K562 (cell line): Measurements from ENCODE around the gene ADIPOQ. TPM values are rescaled to one million over a fixed set of nuclear protein-coding genes. Genes with fewer than 3 reads are reported as not detected.

ENCODE experiments used
- ATAC-seq: fragments of 200-7000 bp; cut with Tn5 transposase; 3 replicates; pipeline ENCODE4 v1.9.1; 2020; ENCODE audit warnings: moderate library complexity
- BruUV-seq: library from RNA; stranded (reverse); fragments of 400-500 nt; replicated peaks from 2 replicates; lab custom pipeline; 2021; lab: Mats Ljungman, UMichigan
- CTCF ChIA-PET: fragments of 300-600 bp; formaldehyde crosslinking; extraction: SDS; loops from one replicate; lab custom pipeline; 2021; ENCODE audit warnings: low intra/inter-chr PET ratio; lab: Yijun Ruan, JAX
- POLR2A ChIA-PET: fragments of 300-600, 350-650 bp; sonication (Branson Sonifier 250); formaldehyde crosslinking; extraction: SDS; loops from one replicate; lab custom pipeline; 2021; ENCODE audit warnings: antibody characterized with exemption, inconsistent platforms; lab: Yijun Ruan, JAX
- DNase-seq, 4 experiments: peaks; one replicate each; pipeline versions ENCODE4 v3.0.0 to v3.0.0-alpha.2; 2011 to 2018; ENCODE audit warnings: low spot score in 3 of 4, mixed read lengths in 3 of 4; ENCODE audit errors: extremely low read depth in 1 of 4
- FAIRE-seq: peaks from 2 replicates; lab custom pipeline; 2011; peaks lifted over from hg19 to GRCh38; lab: Jason Lieb, UNC
- H2AFZ ChIP-seq: 2 replicates; pipeline ENCODE4 v1.6.0; 2011; ENCODE audit warnings: low read depth, low read length, control low read depth, inconsistent platforms
- H3K27ac ChIP-seq: fragments of 200-600 bp; 3 replicates; pipeline ENCODE4 v1.8.0; 2011; ENCODE audit warnings: low read depth, mild to moderate bottlenecking, control low read depth, inconsistent platforms, low read length, moderate library complexity, mixed read lengths; ENCODE audit errors: extremely low read depth
- H3K27me3 ChIP-seq, 2 experiments: fragments of 300-600 bp in 1 of 2; 2 replicates in 1 of 2; 3 replicates in 1 of 2; pipeline versions ENCODE4 v1.6.0 to v1.8.0; 2011; ENCODE audit warnings: inconsistent platforms in 2 of 2, low read length in 2 of 2, mild to moderate bottlenecking in 1 of 2, mixed read lengths in 1 of 2, moderate library complexity in 1 of 2; ENCODE audit not compliant: control insufficient read depth in 2 of 2, insufficient read depth in 2 of 2
- H3K36me3 ChIP-seq: fragments of 300-600 bp; 3 replicates; pipeline ENCODE4 v1.8.0; 2011; ENCODE audit warnings: mild to moderate bottlenecking, low read length, inconsistent platforms; ENCODE audit not compliant: control insufficient read depth, insufficient read depth
- H3K4me1 ChIP-seq, 2 experiments: fragments of 200-600 bp in 1 of 2; replicated peaks in 1 of 2; 2 replicates in 1 of 2; 3 replicates in 1 of 2; pipeline versions ENCODE4 v1.5.1 to v1.8.0; 2011; ENCODE audit warnings: inconsistent platforms in 2 of 2, low read length in 2 of 2, mild to moderate bottlenecking in 1 of 2, mixed read lengths in 1 of 2, moderate library complexity in 1 of 2; ENCODE audit not compliant: control insufficient read depth in 2 of 2, insufficient read depth in 2 of 2
- H3K4me2 ChIP-seq: 2 replicates; pipeline ENCODE4 v1.6.1; 2011; ENCODE audit warnings: low read length, control low read depth, inconsistent platforms, mixed read lengths; ENCODE audit not compliant: insufficient read depth
- H3K4me3 ChIP-seq: fragments of 200-600 bp; sonication (generic), shearing (Covaris generic); 2 replicates; pipeline ENCODE4 v1.5.1; 2016; ENCODE audit warnings: control low read depth, inconsistent platforms
- H3K79me2 ChIP-seq: fragments of 200-600 bp; 3 replicates; pipeline ENCODE4 v1.8.0; 2011; ENCODE audit warnings: low read length, inconsistent platforms; ENCODE audit not compliant: control insufficient read depth, insufficient read depth
- H3K9ac ChIP-seq, 2 experiments: 2 replicates each; pipeline versions ENCODE4 v1.6.0 to v1.6.1; 2011; ENCODE audit warnings: low read depth in 2 of 2, low read length in 2 of 2, control low read depth in 1 of 2, inconsistent platforms in 1 of 2, mild to moderate bottlenecking in 1 of 2, mixed read lengths in 1 of 2; ENCODE audit not compliant: insufficient read depth in 1 of 2
- H3K9me1 ChIP-seq: one replicate; pipeline ENCODE4 v1.6.0; 2011; ENCODE audit warnings: inconsistent platforms, mild to moderate bottlenecking, low read length, moderate library complexity; ENCODE audit not compliant: control insufficient read depth, insufficient read depth
- H3K9me3 ChIP-seq: replicated peaks from 2 replicates; pipeline ENCODE4 v1.5.1; 2011; ENCODE audit warnings: low read depth, low read length, inconsistent platforms; ENCODE audit not compliant: control insufficient read depth, insufficient read depth
- H4K20me1 ChIP-seq: replicated peaks from 2 replicates; pipeline ENCODE4 v1.6.1; 2011; ENCODE audit warnings: low read length, inconsistent platforms, mixed read lengths; ENCODE audit not compliant: control insufficient read depth, insufficient read depth
- MAFK ChIP-seq: IDR thresholded peaks from 2 replicates; pipeline ENCODE4 v1.6.1; 2011; ENCODE audit warnings: low read length, improper control_type of control experiment
- SIX5 ChIP-seq, 2 experiments: IDR thresholded peaks; 2 replicates each; pipeline ENCODE4 v1.6.1; 2011; ENCODE audit warnings: low read length in 2 of 2, borderline replicate concordance in 1 of 2, low read depth in 1 of 2, mild to moderate bottlenecking in 1 of 2, moderate library complexity in 1 of 2; ENCODE audit not compliant: insufficient read depth in 1 of 2
- TAF9B ChIP-seq: fragments of 450-650 bp; IDR thresholded peaks from 2 replicates; pipeline ENCODE4 v1.6.1; 2018; ENCODE audit warnings: mild to moderate bottlenecking; ENCODE audit not compliant: partially characterized antibody
- ZNF740 ChIP-seq, 3 experiments: fragments of 200-800 bp in 1 of 3; sonication (Bioruptor generic) in 1 of 3; sonication (generic) in 1 of 3; formaldehyde crosslinking in 1 of 3; IDR thresholded peaks; 2 replicates each; pipeline versions ENCODE4 v1.6.1 to v1.8.0; 2016 to 2022; ENCODE audit warnings: mild to moderate bottlenecking in 2 of 3, missing compliant biosample characterization in 2 of 3, missing genetic modification characterization in 2 of 3, missing genetic modification reagents in 1 of 3
- WGBS: fragments of 100-300 bp; shearing (Covaris generic); methylation state at CpG from one replicate; pipeline ENCODE4 v1.1.6; 2016; ENCODE audit warnings: low coverage, mixed read lengths; ENCODE audit not compliant: insufficient coverage; ENCODE audit errors: missing lambda C conversion rate; 5-methylcytosine and 5-hydroxymethylcytosine counted together
- in situ Hi-C: fragments of 300-500 bp; cut with MboI; formaldehyde crosslinking; loops from 4 replicates; pipeline ENCODE4 v1.15.0; 2018; ENCODE audit warnings: inconsistent platforms, mixed read lengths
- intact Hi-C: fragments of 100-400 bp; cut with micrococcal nuclease; formaldehyde crosslinking; loops from 2 replicates; pipeline ENCODE4 v1.14.2; 2022
- polyA plus RNA-seq, 8 experiments: library from polyadenylated mRNA; depleted of rRNA in 4 of 8; stranded (reverse) in 5 of 8; unstranded in 3 of 8; fragments of >200 nt; fragmentation: Nextera tagmentation in 2 of 8; fragmentation: Illumina TruSeq in 1 of 8; extraction: Ambion mirVana in 2 of 8; extraction: Trizol in 1 of 8; gene quantifications; 2 replicates each; pipeline versions ENCODE4 v1.2.1 to v1.2.3, GENCODE V29; 2011 to 2014; ENCODE audit warnings: inconsistent platforms in 1 of 8, missing spikeins in 1 of 8
- total RNA-seq, 7 experiments: library from RNA; depleted of rRNA in 6 of 7; stranded (reverse); fragments of >200 nt in 6 of 7; fragmentation: Illumina TruSeq in 2 of 7; extraction: Trizol in 2 of 7; gene quantifications; 2 replicates each; pipeline versions ENCODE4 v1.2.1 to v1.2.3, GENCODE V29; 2011 to 2021; ENCODE audit warnings: low replicate concordance in 1 of 7
- TF ChIP-seq, protein P1 (sequence below): fragments of 250-450 bp; sonication (Bioruptor Pico); IDR thresholded peaks from 2 replicates; pipeline ENCODE4 v1.5.0; 2020; ENCODE audit warnings: mild to moderate bottlenecking
- TF ChIP-seq, protein P2 (sequence below), 2 experiments: IDR thresholded peaks; 2 replicates each; pipeline ENCODE4 v1.6.1; 2011; ENCODE audit warnings: borderline replicate concordance in 1 of 2, control low read depth in 1 of 2, low read depth in 1 of 2, low read length in 1 of 2, mild to moderate bottlenecking in 1 of 2, mixed read lengths in 1 of 2, moderate library complexity in 1 of 2; ENCODE audit not compliant: insufficient read depth in 1 of 2, insufficient read length in 1 of 2, poor library complexity in 1 of 2, severe bottlenecking in 1 of 2; ENCODE audit errors: extremely low read depth in 1 of 2
- TF ChIP-seq, protein P3 (sequence below): sonication (generic); IDR thresholded peaks from 2 replicates; pipeline ENCODE4 v1.6.1; 2016

The ADIPOQ gene
- total and polyA plus RNA-seq, 9 of the 15 experiments (the other 6 are each of a cell fraction or from before 2014, with no cell fraction given) = 0.01 to 0.04 (median 0.03) TPM; not detected in 4

GRCh38 chr3:186826410-186826975 lies 16.0 kb upstream of the ADIPOQ start:
- 13% methylated on average over 10 of the region's 14 CpGs for WGBS
- ATAC-seq = peak; percentile 28
- in situ Hi-C loops (no loop called here), intact Hi-C loops (loop anchor here (10.0 kb wide), 2 partner anchors 242 to 842 kb away; no protein-coding TSS in a partner anchor)
- ChIA-PET POLR2A (interaction anchor here (0.6 to 3.7 kb wide), 4 partner anchors 42 to 498 kb away, joined by 3 to 19 read pairs (median 4); no protein-coding TSS in a partner anchor), CTCF (interaction anchor here (0.6 kb wide), 1 partner anchor 339 kb away, joined by 3 read pairs; no protein-coding TSS in a partner anchor)
- Histone ChIP-seq H3K4me2 (peak overlapping the region; percentile 80), H3K36me3 (no peaks in the 10 kb centered on the region), H3K4me1 (peaks cover 19 to 37% of the 10 kb centered on the region in 2 experiments; a peak in 4 of 5 replicates), H3K9me3 (no peaks in the 10 kb centered on the region), H2AFZ (0 out of 2 replicates have a peak overlapping the region, but pooled peaks have one; percentile 79), H3K27me3 (peaks cover 17 to 18% of the 10 kb centered on the region in 2 experiments; a peak in 4 of 5 replicates), H3K27ac (no peak overlapping the region), H3K9ac (peak overlapping the region; percentile 79 to 89), H3K4me3 (peak overlapping the region; percentile 71), H3K9me1 (no peaks in the 10 kb centered on the region), H4K20me1 (no peaks in the 10 kb centered on the region), H3K79me2 (peaks cover 15% of the 10 kb centered on the region)
- DNase-seq = no peak
- BruUV-seq = no TSS peak
- TF ChIP-seq TAF9B = no peak
- no peak for TF ChIP-seq MAFK
- TF ChIP-seq, protein P1, sequence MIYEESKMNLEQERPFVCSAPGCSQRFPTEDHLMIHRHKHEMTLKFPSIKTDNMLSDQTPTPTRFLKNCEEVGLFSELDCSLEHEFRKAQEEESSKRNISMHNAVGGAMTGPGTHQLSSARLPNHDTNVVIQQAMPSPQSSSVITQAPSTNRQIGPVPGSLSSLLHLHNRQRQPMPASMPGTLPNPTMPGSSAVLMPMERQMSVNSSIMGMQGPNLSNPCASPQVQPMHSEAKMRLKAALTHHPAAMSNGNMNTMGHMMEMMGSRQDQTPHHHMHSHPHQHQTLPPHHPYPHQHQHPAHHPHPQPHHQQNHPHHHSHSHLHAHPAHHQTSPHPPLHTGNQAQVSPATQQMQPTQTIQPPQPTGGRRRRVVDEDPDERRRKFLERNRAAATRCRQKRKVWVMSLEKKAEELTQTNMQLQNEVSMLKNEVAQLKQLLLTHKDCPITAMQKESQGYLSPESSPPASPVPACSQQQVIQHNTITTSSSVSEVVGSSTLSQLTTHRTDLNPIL = no peak
- TF ChIP-seq SIX5 (IDR thresholded peaks at IDR 0.05; ENCODE audit: borderline replicate concordance in 1 of 2, insufficient read depth in 1 of 2, low read depth in 1 of 2, low read length in 2 of 2) = no peak
- TF ChIP-seq, protein P2, sequence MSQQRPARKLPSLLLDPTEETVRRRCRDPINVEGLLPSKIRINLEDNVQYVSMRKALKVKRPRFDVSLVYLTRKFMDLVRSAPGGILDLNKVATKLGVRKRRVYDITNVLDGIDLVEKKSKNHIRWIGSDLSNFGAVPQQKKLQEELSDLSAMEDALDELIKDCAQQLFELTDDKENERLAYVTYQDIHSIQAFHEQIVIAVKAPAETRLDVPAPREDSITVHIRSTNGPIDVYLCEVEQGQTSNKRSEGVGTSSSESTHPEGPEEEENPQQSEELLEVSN (IDR thresholded peaks at IDR 0.05; ENCODE audit: borderline replicate concordance in 1 of 2, extremely low read depth in 1 of 2, insufficient read depth in 1 of 2, insufficient read length in 1 of 2, low read depth in 1 of 2, low read length in 1 of 2, poor library complexity in 1 of 2, severe bottlenecking in 1 of 2) = peak in 1 of 2 experiments; percentile 69
- TF ChIP-seq, protein P3, sequence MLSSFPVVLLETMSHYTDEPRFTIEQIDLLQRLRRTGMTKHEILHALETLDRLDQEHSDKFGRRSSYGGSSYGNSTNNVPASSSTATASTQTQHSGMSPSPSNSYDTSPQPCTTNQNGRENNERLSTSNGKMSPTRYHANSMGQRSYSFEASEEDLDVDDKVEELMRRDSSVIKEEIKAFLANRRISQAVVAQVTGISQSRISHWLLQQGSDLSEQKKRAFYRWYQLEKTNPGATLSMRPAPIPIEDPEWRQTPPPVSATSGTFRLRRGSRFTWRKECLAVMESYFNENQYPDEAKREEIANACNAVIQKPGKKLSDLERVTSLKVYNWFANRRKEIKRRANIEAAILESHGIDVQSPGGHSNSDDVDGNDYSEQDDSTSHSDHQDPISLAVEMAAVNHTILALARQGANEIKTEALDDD = peak; percentile 65; the same call in 1 of the 2 replicates
- 0 out of 2 replicates have a peak, but pooled peaks have one; percentile 40 for TF ChIP-seq ZNF740 (CRISPR knock-in tag; IDR thresholded peaks at IDR 0.05)
- TF ChIP-seq ZNF740 (tag; IDR thresholded peaks at IDR 0.05) = no peak
- no peak for FAIRE-seq
